Activated naive CD4-positive, alpha-beta T cell treated with anti-CD3 and anti-CD28 coated beads, Interleukin-2, amount 50 U/mL, for 16 hours (primary cell): Measurements from ENCODE around the gene SHC1.
"Not testable (repeated sequence)": the region's sequence is repeated elsewhere in the genome, so short reads cannot be mapped to it uniquely, and the experiment has no call there.

Experiments used
- DNase-seq: peaks from one replicate; pipeline ENCODE4 v3.0.0-alpha.2; 2020

SHC1 gene

DNA sequence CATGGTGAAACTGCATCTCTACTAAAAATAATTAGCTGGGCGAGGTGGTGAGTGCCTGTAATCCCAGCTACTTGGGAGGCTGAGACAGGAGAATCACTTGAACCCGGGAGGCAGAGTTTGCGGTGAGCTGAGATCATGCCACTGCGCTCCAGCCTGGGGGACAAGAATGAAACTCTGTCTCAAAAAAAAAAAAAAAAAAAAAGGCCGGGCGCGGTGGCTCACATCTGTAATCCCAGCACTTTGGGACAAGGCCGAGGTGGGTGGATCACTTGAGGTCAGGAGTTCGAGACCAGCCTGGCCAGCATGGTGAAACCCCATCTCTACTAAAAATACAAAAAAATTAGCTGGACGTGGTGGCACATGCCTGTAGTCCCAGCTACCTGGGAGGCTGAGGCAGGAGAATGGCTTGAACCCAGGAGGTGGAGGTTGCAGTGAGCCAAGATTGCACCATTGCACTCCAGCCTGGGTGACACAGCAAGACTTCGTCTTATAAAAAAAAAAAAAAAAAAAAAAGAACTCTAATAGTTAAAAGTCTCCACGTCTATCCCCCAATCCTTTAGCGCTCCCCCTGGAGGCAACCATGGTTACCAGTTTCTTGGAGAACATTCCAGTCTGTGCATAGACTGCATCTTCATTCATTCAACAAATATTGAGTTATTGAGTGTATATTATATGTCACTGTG is 24.9 kb upstream of the SHC1 start:
- DNase-seq, result peak; percentile 9

DNA sequence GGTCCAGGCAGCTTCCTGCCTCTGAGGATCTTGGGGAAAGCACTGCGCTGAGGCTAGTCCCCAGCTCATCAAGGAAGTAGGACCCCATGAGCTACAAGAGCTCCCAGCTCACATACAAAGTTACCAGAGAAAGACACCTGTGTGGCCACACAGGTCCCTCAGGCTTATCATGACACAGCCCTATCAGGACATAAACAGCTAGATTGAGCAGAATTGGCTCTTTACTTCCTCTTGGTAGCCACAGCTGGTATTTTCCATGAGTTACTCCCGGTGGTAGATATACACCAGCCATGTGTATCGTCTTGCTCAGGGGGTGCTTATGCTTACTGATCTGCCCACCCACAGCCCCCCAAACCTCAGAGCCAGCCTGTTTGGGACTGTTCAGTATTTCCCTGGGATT is 24.0 kb upstream of the SHC1 start:
- DNase-seq, result no peak

DNA sequence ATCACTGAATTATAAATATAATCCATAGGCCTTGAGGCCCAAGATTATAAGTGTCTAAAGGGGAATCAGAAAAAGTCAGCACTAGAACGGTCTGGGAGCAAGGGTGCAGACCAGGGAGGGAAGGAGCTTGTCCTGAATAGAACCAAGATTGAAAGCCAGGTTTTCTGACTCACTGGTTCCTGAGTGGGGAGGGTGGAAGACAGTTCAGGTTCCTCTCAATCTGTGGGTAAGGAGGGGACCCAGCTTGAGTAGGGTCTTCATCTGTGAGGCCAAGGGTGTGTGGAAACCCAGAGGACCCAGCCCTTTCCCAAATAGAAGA is 23.7 kb upstream of the SHC1 start:
- no peak for DNase-seq

DNA sequence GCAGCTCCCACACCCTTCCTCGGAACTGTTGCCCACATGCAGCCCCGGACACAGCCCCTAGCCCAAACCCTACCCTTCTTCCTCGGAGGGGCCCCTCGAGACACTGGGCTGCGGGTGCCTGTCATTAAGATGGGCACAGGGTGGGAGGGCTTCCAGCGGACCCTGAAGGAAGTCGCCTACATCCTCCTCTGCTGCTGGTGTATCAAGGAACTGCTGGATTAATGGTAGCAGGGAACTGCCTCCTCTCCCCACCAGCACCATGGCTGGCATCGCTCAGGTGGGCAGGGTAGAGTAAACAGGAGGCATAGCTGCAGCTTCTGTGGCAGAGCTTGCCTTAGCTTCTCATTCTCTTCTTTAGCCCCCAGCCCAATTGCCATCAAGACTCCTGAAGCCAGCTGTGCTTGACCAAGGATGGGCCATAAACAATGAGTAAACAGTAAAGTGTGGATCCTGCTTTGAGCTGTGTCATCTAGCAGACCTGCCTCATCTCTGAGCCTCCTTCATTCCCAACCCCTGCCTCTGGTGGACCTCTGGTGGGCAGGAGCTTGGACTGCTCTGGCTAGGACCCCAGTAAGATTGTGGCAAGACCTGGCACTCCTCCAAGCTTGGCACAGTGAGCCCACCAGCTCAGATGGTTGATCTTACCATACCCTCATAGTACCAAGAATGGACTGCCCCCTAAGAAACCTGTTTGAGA is 23.2 kb upstream of the SHC1 start, which contains the start of gene LENEP:
Gene LENEP, plus strand, starts transcription at position 15 of the 697 bp plus-strand sequence. Its CDS starts 22 bp downstream, at position 37.
- DNase-seq, result no peak

DNA sequence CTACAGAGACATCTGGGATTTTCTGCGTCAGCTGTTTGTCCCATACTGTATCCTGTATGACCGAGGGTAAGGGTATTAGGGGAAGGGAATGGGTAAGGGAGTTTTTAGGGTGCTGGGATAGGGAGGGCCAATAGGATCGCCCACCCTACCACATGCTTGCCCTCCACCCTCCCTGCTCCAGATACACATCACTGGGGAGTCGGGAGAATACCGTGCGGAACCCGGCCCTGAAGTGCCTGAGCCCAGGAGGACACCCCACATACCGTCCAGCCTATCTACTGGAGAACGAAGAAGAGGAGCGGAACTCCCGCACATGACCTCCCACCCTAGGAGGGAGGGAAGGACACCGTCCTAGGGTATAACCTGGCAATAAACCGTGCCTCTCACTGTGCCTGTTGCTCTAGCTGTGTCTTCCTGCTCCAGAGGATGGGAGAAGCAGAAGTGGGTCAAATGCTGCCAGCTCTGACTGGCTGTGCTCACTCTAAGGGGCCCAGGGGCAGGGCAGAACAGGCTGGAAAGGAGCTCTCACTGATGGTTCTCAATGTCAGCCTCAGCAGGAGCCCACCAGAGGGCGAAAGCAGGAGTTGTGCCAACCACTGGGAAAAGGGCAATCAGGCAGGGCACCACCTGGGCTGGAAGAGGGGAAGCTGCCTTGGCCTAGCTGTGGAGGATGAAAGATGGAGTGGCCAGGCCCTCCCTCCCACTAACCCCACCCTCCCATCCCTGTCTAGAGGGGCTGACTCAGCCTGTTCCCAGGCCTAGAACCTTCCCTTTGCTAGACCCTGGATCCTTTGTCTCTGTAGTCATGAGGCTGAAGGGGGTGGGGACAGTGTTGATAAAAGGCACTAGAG is 22.4 kb upstream of the SHC1 start:
- DNase-seq, result no peak

DNA sequence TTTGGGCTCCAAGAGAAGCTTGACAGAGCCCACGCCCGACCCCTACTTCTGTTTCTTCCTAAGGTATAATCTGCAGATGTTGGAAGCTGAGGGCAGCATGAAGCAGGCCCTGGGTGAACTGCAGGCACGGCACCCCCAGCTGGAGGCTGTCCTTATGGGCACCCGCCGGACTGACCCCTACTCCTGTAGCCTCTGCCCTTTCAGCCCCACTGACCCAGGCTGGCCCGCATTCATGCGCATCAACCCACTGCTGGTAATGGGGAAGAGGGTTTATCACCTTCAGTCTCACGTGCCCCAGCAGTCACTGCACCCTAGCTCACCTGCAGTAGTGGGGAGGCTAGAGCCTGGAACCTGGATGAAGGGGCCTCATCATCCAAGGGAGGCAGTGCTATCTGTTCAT is 19.7 kb upstream of the SHC1 start:
- no peak for DNase-seq

DNA sequence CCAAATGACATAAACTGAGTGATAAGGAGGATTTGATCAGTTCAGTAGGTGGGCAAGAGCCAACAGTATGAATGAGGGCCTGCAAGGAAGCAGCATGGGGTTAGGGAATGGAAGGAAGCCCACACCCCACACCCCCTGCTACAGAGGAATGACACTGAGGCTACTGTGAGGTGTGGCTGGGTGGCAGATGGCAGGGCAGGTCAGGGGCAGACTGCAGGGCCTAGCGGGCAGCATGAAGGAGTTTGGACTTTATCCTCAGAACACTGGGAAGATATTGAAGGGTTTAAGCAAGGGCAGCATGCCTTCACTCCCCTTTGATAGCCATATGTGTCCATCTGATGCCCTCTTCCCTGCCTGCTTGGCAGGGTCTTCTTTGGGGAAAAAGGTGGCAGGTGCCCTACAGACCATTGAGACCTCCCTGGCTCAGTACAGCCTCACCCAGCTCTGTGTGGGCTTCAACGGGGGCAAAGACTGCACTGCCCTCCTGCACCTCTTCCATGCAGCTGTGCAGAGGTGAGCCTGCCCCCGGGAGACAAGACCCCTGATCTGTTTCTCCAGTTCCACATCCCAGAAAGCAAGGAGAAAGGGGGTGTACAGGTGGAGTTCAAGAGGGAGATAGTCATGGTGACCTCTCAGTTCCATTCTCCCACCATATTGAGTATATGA is 18.8 kb upstream of the SHC1 start:
- no peak for DNase-seq

DNA sequence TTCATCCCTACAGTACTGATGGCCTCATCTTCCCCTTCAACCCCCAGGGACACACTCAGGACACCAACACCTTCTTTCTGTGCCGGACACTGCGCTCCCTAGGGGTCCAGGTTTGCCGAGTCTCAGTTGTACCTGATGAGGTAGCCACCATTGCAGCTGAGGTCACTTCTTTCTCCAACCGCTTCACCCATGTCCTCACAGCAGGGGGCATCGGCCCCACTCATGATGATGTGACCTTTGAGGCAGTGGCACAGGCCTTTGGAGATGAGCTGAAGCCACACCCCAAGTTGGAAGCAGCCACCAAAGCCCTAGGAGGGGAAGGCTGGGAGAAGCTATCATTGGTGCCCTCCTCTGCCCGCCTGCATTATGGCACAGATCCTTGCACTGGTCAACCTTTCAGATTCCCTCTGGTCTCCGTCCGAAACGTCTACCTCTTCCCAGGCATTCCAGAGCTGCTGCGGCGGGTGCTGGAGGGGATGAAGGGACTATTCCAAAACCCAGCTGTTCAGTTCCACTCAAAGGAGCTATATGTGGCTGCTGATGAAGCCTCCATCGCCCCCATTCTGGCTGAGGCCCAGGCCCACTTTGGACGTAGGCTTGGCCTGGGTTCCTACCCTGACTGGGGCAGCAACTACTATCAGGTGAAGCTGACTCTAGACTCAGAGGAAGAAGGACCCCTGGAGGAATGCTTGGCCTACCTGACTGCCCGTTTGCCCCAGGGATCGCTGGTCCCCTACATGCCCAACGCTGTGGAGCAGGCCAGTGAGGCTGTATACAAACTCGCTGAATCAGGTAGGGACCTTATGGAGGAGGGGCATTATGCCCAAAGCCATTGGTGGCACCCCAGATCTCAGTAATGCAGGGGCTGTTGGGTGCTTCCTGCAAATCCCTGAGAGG is 17.8 kb upstream of the SHC1 start:
- DNase-seq, result no peak

DNA sequence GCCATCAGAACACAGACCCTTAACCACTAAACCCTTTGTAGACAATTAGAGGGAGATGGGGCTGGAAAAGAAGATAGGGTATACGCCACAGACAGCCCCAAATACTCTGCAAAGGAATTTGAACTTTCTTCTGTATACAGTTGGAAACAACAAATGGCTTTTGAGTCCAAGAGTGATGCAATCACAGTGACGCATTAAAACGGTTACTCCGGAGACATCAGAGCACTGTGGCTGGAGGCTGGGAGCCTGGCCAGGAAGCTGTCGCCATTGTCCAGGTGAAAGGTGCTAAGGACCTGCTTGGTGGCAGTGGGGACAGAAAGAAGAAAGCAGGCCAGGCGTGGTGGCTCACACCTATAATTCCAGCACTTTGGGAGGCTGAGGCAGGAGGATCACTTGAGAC is 16.8 kb upstream of the SHC1 start:
- DNase-seq, result no peak

DNA sequence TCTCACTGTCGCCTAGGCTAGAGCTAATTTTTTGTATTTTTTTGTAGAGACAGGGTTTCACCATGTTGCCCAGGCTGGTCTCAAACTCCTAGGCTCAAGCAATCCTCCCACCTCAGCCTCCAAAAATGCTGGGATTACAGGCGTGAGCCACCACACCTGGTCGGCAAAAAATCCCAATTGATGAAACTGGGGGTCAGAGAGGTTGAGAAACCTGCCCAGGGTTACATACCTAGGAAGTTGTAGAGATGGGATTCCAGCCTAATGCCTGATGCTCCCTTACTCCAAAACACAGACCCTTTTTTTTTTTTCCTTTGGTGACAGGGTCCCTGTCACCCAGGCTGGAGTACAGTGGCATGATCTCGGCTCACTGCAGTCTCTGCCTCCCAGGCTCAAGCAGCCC is 16.2 kb upstream of the SHC1 start:
- not testable (repeated sequence) for DNase-seq

DNA sequence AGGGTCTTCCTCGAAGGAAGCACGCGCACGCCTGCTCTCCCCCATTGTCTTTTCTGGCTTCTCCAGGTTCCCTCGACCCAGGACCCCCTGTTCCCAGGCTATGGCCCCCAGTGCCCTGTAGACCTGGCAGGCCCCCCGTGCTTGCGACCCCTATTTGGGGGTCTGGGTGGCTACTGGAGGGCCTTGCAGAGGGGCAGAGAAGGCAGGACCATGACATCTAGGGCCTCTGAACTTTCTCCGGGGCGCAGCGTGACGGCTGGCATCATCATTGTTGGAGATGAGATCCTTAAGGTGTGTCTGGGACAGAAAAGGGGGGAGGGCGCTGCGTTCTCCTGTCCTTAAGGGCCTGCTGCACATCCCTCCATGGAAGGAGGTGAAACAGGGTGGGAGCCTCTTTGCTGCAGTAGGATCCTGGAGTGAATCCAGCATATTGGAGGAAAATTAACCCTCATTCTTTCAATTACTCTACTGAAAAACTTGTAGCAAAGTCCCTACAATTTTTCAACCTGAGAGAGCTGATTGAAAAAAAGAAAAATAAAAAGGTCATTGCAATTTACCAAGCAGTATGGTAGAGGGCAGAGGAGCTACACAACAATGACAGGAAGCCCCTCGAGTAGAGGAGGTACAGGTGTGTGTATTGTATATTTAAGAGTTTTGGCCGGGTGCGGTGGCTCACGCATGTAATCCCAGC is 13.4 kb upstream of the SHC1 start:
- no peak for DNase-seq

DNA sequence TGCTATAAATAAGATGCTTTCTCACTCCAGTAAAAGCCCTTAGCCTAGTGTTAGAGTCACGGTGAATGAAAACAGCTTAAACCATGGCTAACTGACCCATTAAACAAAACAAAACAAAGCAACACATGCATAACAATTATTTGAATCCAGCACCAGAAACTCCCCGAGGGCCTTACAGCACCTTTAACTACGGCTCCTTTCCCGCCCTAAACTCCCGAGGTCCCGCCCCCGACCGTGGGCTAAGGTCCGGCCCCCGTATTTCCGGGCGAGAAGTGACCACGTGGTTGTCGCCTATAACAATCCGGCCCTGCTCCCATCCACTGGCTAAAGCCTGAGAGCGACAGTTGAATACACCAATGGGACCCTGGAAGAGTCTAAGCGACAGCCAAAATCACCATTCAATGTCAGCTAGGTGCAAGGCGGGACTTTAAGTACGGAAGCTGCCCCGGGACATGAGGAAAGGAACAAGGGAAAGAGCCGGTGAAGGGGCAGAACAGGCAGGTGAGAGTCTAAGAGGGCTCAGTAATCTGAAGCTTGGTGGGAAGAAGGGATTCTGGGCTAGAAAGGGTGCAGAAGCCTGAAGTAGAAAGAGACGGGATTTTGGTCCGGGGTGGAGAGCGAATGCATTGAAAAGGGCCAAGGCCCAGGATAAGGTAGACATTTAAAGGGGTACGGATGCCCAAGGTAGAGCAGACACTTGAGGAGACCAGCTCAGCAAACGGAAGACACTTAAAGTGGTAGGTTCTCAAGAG is 12.5 kb upstream of the SHC1 start, which contains the start of gene FLAD1:
Gene FLAD1, plus strand, starts transcription at position 448 of the 752 bp plus-strand sequence. CDS start 351 bp downstream, outside the sequence.
- DNase-seq, result peak; percentile 96

DNA sequence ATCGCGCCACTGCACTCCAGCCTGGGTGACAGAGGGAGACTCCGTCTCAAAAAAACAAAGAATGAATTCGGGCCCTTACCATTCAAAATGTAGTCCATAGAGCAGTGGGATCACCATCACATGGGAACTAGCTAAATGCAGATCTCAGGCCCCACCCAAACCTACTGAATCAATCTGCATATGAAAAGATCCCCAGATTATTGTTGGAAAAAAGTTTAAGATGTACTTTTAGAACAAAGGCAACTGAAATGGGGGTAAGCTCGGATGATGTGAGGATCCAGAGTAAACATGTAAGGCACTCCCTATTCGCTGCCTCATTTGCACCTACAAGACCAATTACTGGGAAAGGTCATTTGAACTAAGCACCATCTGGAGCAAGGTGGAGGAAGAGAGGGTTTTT is 11.8 kb upstream of the SHC1 start:
- no peak for DNase-seq

DNA sequence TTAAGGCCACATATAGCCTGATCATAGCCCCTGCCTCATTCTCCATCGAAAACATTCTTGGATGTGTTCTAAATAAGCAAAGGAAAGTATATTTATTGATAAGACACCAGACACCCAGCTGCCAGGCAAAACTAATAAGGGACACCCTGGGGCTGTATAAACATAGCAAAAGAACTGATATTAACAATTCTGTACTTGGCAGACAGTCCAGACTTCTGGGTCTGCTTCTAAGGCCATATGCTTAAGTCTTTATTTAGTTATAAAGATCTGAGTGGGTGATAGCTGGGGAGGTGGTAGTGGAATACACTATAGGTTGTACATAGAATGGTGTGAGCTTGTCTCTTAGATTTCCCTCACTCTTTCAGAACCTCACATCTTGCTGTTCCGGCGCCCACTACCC is 7.8 kb upstream of the SHC1 start:
- DNase-seq, result no peak

DNA sequence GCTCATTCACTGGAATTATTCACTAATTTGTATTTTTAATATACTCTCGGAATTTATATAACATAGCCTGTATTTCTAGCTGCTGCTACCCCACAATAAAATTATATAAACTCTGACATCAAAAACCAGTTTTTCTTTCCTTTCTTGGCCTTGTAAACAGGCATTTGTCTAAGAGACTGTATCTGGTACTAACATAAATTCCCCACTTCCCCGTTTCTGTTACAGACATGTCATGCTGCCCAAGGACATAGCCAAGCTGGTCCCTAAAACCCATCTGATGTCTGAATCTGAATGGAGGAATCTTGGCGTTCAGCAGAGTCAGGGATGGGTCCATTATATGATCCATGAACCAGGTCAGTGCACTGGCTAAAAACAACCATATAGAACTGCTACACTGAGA is 7.2 kb upstream of the SHC1 start:
- not testable (repeated sequence) for DNase-seq

DNA sequence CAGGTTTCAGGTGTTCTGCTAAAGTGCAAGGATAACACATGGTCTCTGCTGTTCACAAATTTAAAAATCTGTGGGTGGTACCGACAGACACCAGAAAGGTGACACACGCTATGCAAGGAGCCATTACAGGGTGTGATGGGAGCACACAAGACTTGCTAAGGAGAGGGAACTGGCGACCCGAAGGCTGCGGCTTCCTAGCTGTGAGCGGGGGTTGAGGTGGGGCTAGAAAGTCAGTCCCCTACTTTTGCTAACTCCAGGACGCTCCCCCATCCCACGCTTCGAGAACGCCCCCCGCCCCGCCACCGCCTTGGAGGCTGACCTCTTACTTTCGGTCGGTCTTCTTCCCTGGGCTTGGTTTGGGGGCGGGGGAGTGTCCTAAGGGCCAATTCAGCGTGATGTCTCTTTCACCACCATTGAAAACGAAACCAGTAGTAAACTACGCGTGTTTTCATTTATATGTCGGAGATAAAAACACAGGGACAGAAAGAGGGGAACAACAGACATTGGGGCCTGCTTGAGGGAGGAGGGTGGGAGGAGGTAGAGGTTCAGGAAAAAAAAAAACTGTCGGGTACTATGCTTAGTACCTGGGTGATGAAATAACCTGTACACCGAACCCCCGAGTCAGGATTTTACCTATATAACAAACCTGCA is 5.0 kb upstream of the SHC1 start:
- peak; percentile 56 for DNase-seq

DNA sequence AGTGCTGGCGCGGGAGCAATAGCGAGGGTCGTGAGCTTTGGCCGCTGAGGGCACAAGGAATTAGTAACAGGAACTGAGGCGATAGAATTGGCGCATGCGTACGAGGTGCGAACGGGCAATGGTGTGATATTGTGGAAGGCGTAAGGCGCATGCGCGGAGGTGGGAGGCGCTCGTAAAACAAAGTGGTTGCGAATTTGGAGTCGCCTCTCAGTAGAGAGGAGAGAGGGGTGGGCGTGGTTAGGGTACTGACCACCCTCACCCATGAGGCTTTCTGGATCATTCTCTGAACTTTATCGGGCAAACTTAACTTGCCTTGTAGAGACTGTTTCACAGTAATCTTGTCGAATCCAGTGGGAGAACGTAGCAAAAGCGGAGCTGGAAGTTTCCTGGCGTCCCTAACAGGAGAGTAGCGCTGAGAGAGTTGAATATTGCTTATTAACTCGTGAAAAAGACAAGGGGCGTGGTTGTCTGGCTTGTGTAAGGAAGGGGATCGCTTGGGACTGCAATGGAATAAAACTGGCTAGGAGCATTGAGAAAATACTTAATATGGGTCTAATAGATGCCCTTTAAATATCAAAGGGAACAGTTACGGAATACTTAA is 4.4 kb upstream of the SHC1 start:
- peak; percentile 91 for DNase-seq

DNA sequence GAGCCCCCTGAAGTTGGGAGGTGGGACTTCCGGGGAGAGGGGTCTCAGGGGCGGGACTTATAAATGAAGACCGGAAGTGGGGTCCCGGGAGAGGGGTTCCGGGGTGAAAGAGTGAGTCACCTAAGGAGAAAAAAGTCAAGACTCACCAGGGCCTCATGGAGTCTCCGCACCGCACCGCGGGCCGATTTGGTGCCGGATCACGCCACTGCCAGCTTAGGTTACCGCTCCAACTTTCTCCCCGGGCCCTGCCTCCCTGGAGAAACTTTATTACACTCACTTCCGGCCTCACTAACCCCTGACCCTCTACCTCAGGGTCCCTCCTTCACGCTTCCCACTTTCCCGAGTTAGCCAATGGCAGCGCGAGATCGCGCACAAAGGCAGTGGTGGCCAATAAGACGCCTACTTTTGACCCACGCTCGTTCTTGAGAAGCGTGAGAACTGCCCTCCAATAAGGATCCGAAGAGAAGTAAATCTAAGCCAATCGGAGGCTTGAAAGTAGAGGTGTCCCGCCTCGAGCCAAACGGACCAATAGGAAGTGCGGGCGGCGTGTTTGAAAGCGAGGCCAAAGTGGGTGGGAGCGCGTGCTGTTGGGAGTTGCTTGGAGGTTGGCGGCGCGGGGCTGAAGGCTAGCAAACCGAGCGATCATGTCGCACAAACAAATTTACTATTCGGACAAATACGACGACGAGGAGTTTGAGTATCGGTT is 3.7 kb upstream of the SHC1 start, which contains the start of gene CKS1B:
Gene CKS1B, plus strand, starts transcription at position 580 of the 706 bp plus-strand sequence. Its CDS starts 65 bp downstream, at position 645.
- DNase-seq, result peak; percentile 95
